ENCODE data around the gene CST3.
"Not testable (repeated sequence)": the region's sequence is repeated elsewhere in the genome, so short reads cannot be mapped to it uniquely, and the experiment has no call there.

The CST3 gene

DNA sequence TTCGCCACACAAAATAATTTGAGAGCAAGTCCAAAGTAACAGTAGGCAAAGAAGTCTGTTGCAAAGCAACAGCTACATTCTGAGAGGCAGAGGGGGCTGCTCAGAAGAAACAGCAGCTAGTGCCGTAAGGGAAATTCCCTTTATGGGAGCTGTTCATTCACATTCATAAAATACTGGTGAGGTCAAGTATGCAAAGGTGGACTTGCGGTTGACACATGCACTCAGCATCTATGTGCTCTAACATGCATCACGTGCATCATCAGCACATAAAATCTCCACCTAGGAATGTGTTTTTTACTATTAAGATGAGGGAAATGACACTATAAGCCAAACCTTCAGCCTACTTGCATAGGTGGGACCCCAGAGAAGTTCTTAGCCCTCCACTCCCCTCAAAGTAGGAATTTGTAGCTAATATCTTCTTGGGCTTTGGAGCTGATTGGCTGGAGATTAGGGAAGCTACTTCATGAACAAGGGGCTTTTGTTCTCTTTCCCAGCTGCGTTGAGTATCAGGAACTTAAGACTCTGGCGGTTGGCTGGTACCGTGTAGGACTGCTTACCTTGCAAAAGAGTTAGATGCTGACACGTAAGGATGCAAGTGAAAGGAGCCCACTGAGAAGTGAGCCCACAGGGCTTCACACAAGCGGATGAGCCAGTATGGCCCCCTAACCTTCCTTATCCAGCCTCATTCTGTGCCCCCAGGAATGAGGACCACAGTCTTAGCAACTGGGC, 12.4 kb downstream of the CST3 start:
- no peak for DNase-seq

DNA sequence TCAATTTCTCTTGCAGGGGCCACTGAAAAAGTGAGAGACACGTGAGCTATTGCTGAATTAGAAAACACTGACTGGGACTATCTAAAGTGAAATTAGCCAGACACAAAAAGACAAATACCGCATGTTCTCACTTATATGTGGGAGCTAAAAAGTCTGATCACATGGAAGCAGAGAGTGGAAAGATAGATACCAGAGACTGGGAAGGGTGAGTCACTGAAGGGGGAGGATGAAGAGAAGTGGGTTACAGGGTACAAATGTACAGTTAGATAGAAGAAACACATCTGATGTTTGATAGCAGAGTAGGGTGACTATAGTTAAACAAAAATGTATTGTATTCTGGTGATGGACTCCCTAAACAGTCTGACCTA, 13.4 kb downstream of the CST3 start:
- no peak for DNase-seq

DNA sequence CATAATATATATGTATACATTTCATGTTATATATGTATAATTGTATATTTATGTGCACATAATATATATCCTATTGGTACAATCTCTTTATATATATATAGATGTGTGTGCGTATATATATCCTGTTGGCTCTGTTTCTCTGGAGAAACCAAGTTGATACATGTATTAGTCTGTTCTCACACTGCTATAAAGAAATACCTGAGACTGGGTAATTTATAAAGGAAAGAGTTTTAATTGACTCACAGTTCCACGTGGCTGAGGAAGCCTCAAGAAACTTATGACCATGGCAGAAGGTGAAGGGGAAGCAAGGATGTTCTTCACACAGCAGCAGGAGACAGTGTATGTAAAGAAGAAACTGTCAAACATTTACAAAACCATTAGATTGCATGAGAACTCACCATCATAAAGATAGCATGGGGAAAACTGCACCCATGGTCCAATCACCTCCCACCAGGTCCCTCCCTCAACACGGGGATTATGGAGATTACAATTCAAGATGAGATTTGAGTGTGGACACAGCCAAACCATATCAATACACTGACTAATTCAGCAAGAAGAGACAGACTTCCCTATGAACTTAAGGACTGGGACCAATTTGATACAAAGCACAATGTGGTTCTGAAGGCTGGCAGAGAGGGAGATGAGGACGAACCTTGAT, 14.0 kb downstream of the CST3 start:
- DNase-seq = no peak

DNA sequence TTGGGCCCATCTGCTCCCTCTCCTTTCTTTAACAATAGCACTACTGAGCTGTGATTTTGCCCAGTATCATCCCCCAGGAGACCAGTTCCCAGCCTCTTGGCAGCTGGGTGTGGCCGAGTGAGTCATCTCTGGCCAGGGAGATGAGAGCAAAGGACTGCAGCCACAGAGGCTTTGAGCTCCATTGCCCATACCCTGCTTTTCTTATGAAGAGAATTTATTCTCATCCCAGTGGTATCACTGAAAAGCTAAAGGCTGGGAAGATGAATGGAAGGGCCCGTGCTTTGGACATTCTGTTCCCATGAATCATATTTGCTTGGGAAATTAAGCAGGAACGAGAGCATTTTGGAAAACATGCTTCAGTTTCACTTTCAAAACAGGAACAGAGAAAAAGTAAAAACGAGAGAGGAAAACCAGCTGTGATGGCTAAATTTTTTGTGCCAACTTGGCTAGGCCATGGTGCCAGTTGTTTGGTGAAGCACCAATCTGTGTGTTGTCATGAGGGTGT, 14.9 kb downstream of the CST3 start:
- peak; percentile 12 for DNase-seq

DNA sequence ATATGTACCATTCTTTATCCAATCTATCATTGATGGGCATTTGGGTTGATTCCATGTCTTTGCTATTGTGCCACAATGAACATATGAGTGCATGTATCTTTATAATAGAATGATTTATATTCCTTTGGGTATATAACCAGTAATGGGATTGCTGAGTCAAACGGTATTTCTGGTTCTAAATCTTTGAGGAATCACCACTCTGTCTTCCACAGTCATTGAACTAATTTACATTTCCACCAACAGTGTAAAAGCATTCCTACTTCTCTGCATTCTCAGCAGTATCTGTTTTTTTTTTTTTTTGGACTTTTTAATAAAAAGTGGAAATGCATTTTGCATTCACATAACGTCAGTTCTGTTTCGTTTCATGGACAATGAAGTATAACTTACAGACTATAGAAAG, 15.4 kb downstream of the CST3 start:
- DNase-seq = not testable (repeated sequence)

DNA sequence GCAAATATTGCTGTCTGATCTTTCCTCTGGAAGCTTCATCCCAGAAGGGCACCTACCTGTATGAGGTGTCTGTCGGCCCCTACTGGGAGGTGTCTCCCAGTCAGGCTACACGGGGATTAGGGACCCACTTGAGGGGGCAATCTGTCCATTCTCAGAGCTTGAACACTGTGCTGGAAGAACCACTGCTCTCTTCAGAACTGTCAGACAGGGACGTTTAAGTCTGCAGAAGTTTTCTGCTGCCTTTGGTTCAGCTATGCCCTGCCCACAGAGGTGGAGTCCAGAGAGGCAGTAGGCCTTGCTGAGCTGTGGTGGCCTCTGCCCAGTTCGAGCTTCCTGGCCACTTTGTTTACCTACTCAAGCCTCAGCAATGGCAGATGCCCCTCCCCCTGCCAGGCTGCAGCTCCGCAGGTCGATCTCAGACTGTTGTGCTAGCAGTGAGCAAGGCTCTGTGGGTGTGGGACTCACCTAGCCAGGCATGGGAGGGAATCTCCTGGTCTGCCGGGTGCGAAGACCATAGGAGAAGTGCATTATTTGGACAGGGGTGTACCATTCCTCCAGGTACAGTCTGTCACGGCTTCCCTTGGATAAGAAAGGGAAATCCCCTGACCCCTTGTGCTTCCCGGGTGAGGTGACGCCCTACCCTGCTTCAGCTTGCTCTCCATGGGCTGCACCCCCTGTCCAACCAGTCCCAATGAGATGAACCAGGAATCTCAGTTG, 16.9 kb downstream of the CST3 start:
- not testable (repeated sequence) for DNase-seq

DNA sequence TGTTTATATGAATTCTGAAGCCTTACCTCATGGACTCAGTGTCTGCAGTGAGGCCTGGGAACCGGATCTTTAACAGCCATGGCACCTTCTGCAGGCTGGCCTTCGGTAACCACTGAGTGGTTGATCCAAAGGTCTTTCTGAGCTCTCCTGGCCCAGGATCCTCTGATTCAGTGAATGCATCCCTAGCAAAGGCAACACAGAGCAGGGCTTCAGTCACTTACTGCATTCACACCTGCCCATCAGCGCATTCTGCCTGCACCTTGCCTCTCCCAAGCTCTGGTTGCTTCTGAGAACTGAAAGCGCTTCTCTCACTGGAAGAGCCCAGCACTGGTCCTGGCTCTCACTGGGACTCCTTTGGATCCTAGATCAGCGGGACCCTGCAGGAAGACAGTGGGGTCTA, 23.6 kb downstream of the CST3 start:
- DNase-seq = no peak

DNA sequence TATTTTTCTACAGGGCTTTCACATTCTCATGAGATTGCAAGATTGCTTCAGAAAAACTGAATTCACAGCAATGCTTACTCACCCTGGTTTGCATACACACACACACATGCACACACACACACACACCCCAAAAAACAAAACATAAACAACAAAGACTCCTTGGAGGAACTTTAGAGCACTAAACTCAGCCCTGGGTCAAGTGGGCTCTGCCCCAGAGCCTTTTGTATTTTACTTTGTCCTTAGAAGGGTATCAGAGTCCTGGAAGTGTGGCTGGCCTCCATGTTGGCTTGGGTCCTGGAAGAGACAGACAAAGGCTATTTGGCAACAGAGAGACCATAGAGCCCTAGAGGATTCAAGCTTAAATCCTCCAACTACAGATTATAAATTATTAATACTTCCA, 24.1 kb downstream of the CST3 start:
- DNase-seq = no peak

DNA sequence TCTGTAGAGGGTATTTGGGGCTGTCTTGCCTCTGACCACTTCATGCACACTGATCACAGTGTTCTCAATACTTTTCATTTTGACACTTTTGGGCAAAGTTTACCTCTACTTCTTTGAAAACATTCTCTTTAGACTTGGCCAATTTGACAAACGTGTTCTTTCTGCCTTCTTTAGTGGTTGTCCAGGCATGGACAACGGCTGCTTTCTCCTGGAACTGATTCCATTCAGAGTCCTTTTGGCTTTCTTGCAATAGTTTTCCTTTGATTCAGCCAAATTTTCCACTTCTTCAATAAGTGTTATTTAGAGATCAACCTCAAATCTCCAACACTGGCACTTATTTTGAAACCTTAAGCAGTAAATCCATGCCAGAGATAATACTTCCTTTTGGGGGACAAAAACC, 25.4 kb downstream of the CST3 start:
- no peak for DNase-seq

DNA sequence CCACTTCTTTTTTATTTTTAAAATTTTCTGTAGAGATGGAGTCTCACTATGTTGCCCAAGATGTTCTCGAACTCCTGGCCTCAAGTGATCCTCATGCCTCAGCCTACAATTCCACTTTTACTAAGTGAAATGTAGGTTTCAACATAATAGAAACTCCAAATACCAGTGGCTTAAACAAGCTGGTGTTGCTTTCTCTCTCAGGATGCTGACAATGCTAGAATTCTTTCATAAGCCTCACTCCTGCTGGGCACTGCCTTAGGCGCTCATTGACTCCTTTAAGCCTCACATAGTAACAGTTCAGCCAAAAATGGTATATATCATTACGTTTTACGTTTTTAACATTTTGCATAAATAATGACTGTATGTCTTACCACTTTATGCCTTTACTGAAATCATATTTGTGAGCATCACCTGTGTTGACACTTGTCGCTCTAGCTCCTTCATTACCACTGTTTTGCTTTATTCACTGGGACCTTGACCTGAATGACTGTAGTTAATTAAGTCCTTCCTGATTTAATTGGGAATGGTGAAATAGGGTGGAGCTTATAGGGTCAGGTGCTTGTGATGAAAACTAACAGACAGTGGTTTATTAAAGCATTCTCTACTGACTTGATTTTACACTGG, 28.2 kb downstream of the CST3 start:
- DNase-seq = no peak

DNA sequence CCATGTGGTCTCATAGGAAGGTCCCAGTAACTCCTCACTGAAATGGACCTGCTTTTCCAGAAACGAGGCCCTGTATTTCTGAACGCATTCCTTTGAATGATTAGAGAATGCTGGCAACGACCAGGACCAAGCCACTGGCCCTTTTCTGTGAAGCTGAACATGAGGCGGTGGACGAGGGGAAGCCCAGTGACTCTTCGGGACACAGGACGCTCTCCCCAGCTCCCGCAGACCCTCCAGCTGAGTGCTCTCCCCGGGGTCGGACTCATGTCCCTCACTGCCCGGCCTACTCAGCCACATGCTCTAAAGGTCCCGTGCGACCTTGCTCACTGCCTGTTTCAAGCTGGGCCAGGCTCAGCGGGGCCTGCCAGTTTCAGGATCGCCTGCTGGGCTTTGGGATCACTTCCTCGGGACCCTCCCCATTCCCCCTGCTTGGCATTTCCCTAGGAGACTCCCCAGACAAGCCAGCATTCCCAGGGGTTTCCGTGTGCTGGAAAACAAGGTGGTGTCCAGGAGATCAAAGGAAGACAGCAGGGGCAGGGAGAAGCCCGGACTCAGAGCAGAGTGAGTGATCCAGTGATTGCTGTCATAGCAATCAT, 29.4 kb downstream of the CST3 start:
- no peak for DNase-seq

DNA sequence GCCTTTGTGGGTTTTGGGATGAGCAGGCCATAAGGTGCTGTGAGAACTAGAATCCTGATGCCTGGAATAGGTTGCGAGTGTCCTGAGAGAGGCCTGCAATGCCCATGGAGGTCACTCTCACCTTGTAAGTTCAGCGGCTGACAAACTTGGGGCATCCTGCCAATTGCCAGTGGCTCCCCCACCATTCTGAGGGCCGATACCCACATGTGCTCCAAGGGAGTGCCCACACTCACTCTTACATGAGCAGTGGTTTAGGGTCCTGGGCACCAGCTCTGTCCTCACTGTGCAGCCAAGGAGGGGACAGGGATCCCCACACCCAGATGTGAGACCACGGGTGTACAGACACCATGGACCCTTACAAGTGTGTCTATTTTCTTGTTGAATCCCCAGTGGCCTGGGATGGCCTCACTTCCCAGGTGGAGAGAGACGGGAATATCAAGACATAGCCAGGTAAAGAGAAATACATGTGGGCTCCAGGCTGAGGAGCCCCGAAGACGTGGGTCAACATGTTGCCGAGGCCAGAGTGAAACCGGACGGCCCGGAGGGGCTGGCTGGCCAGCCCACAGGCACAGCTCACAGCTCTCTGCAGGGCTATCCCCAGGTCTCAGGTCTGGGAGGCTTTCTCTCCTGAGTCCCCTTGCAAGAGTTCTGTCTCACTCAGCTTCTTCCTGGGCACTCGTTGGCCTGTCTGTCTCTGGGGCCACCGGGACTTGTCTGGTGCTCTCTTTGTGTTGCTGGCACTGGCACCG, 30.1 kb downstream of the CST3 start:
- no peak for DNase-seq

DNA sequence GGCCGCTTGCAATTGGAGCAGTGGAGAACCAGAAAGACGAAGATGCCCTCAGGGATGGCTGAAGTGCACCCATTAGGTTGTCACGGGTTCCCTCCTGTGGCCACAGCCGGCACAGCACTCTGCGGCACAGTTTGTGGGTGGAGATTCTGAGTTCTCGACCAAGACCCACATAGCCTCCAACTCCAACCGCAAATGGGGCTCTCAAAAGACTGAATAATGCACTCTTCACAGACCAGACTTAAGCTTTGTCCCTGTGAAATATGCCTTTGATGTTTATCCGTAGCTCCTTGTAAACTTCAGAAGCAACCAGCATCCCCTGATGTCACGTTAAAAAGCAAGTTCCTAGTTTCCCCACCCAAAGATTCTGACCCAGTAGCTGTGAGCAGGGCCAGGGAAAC, 31.1 kb downstream of the CST3 start:
- peak; percentile 73 for DNase-seq

DNA sequence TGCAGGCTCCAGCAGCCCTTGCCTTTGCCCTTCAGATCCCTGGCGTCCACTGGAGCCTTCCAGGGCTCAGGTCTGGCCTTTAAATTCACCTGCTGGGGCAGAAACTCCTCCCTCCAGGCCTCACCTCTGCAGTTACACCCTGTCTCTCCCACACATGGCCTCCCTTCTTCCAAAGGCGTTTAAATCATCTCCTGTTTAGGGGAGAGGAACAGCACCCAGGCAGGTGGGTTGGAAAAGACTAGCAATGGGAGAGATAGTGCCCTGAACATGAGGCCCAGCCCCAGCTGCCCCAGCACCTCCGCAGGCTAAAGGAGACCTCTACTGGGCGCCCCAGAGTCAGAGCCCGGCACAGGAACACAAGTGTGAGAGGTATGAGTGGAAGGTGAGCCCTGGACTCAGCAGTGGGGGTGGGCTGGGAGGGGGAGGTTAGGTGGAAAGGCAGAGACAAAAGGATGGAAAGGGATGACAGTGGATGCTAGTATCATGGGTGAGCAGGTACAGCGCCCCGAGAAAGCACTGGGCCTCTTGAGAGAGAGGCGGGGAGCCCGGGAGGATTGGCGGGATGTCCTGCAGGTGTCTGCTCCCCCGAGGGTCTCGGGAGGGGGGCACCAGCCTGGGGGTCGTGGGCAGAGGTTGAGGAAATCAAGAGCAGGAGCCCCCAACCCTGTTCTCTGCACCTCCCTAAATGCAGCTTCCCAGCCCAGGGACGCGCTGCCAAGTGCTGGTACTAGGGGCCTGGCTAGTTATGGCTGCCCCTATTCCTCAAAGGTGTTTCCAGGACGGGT, 31.7 kb downstream of the CST3 start, which contains the start of gene CST9:
Gene CST9, minus strand, starts transcription at position 51 of the 785 bp plus-strand sequence. CDS start 53 bp downstream, outside the sequence.
- DNase-seq = no peak

DNA sequence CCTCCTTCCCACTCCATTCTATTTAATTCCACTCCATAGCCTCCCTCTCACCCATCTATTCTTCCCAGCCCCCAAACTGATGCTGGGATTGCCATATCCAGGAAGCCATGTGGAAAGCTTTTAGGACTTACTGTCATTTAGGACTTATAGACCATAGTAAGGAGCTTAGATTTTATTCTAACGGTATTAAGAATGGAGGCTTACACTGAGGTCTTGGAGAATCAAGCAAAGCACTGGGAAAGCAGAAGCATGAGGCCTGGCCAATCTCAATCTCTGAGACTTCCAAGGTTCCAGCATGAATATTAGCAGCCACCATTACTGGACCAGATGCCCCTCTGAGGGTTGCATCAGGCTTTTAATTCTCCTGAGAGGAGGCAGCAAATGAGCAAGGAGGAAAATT, 33.4 kb downstream of the CST3 start:
- no peak for DNase-seq

DNA sequence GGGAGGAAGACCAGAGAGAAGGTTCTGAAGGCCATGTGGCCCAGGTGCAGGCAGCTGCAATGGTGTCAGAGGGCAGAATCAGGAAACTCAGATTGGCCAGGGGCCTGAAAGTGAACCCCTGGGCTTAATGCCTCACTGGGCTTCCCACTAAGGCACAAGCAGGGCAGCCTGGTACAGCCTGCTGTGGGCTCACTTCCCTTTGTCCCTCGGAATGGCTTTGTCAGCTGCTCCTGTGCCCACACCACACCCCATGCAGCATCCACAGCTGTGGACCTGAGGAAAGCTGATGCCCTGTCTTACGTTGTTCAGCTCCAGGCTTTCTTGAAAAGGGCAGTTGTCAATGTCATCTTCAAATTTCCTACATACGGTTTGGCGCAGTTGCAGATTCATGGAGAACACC, 34.4 kb downstream of the CST3 start:
- DNase-seq = no peak

DNA sequence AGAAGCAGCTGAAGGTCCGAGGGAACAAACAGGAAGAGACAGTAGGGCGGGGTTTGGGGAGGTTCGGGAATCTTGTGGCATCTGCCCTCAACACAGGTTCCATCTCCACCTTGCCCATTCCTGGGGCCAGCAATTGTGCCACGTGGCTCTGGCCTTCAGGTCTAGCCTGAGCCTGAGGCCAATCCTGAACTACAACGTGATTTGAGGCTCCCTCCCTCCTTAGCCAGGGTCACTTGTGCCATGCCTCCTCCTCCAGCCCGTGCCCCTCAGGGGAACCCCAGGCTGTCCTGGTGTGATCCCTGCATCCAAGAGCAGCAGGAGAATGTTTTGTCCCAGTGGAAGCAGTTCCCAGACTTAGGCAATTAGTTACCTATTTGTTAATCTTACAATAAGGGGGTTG, 35.1 kb downstream of the CST3 start:
- no peak for DNase-seq

DNA sequence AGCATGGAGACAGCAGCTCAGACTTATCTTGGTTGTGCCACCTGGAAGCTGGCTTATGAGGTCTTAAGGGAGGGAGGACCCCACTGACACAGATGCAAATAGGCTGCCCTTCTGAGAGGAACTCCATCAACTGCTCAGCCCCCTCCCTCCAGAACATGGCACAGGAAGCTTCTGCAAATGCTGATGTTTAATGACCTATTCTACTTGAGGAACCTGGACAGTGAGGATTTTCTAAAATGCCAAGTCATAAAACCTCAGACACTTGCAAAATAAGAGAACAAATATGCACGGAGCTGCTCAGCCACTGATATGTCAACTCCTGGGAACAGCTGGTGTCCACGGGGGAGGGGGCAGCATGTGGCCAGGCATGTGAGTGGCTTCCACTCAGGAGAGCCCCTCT, 35.5 kb downstream of the CST3 start:
- DNase-seq = no peak

DNA sequence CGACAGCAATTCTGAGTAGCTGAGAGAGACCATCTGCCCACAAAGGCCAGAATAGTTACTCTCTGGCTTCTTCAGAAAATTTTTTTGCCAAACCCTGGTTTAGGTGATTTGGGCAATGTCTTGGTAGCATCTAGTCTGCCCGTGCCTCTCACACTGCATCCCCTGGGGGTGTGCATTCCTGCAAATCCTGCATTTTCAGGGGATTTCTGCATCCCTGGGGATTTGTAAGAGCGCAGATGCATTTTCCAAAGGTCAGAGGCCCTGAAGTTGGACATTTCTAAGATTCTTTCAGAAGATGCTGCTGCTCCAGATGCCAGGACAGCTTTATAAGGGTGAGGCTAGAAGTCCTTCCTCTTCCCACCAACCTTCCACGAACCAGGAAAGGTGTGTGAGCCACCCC, 36.0 kb downstream of the CST3 start:
- DNase-seq = no peak

DNA sequence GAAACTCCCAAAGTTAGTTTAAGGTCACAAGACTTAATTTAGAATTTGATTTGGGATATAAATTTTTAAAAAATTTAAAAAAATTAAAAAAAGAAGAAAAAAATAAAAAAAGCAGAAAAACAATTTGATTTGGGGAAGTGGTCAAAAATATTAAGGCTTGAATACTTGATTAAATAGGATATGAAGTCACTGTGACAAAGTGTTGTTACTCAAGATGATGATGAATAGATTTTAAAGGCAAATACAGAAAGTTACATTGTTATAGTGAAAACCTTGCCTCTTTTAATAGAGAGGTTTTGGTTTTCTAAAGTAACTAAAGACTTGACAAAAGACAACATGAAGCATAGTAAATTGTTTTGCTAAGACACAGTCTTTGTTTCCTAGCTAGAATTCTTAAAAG, 39.3 kb downstream of the CST3 start:
- DNase-seq = no peak

DNA sequence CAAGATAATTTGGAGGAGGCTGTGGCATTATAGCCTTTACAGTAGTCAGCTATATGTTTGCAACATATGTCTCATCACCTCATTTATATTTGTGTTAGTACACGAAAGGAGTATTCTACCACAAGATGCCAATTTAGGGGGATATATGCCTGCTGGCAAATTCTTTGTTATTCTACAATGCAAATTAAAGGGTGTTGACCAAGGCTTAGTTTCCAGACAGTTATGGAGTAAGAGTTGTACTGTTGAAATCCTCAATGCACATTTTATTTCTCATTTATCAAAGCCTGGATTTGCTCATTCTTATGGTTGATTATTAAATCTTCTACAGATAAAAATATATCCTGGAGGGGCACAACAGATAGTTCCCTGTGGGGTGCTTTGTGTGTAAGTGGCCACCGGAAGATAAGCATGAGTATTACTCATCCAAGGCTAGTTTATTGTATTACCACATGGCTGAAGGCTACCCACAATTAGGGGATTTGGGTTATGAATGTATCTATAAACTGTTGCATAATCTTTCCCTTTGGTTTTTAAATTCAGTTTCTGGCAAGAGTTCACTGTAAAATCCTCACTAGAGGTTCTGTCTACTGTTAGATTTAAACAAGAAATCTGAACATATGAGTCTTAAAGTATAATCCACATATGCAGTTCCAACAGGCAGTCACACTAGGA, 41.0 kb downstream of the CST3 start:
- no peak for DNase-seq

Measured in COR-L47 (cell line).